ENCODE data around the gene LDLRAD3. TPM values are rescaled to one million over a fixed set of nuclear protein-coding genes. Genes with fewer than 3 reads are reported as not detected.

The LDLRAD3 gene
- total RNA-seq, 1 donor from 2014 or later = 10.2 TPM

GRCh38 chr11:36105743-36106581 lies 162.1 kb downstream of the LDLRAD3 start:
- no peak for DNase-seq (ENCODE audit: low read depth)
- no peak for TF ChIP-seq CTCF (IDR thresholded peaks at IDR 0.05; ENCODE audit: insufficient read depth, low read length, poor library complexity, severe bottlenecking)
- Histone ChIP-seq H3K27me3 (ENCODE audit: control insufficient read depth, insufficient read depth, low read length) (no peaks in the 10 kb centered on the region), H3K36me3 (ENCODE audit: control insufficient read depth, insufficient read depth, low read length) (no peaks in the 10 kb centered on the region), H3K4me3 (ENCODE audit: low read depth, low read length) (no peak overlapping the region)

- Histone ChIP-seq H3K36me3 (ENCODE audit: control insufficient read depth, insufficient read depth, low read length) (no peaks in the 10 kb centered on the region), H3K4me3 (ENCODE audit: low read depth, low read length) (no peak overlapping the region), H3K27me3 (ENCODE audit: control insufficient read depth, insufficient read depth, low read length) (no peaks in the 10 kb centered on the region)
- DNase-seq (ENCODE audit: low read depth) = no peak
- no peak for TF ChIP-seq CTCF (IDR thresholded peaks at IDR 0.05; ENCODE audit: insufficient read depth, low read length, poor library complexity, severe bottlenecking)
Measured at GRCh38 chr11:36107547-36107946, 163.7 kb downstream of the LDLRAD3 start.

GRCh38 chr11:36108881-36109589 lies 165.2 kb downstream of the LDLRAD3 start:
- no peaks in the 10 kb centered on the region for H3K27me3 ChIP-seq (ENCODE audit: control insufficient read depth, insufficient read depth, low read length)
- DNase-seq (ENCODE audit: low read depth) = no peak
- no peak for TF ChIP-seq CTCF (IDR thresholded peaks at IDR 0.05; ENCODE audit: insufficient read depth, low read length, poor library complexity, severe bottlenecking)
- no peak overlapping the region for H3K4me3 ChIP-seq (ENCODE audit: low read depth, low read length)
- no peaks in the 10 kb centered on the region for H3K36me3 ChIP-seq (ENCODE audit: control insufficient read depth, insufficient read depth, low read length)

GRCh38 chr11:36109590-36109849 lies 165.7 kb downstream of the LDLRAD3 start:
- Histone ChIP-seq H3K27me3 (ENCODE audit: control insufficient read depth, insufficient read depth, low read length) (no peaks in the 10 kb centered on the region), H3K36me3 (ENCODE audit: control insufficient read depth, insufficient read depth, low read length) (no peaks in the 10 kb centered on the region), H3K4me3 (ENCODE audit: low read depth, low read length) (no peak overlapping the region)
- no peak for TF ChIP-seq CTCF (IDR thresholded peaks at IDR 0.05; ENCODE audit: insufficient read depth, low read length, poor library complexity, severe bottlenecking)
- DNase-seq (ENCODE audit: low read depth) = no peak

- H3K36me3 ChIP-seq (ENCODE audit: control insufficient read depth, insufficient read depth, low read length) = no peaks in the 10 kb centered on the region
- no peak overlapping the region for H3K4me3 ChIP-seq (ENCODE audit: low read depth, low read length)
- H3K27me3 ChIP-seq (ENCODE audit: control insufficient read depth, insufficient read depth, low read length) = no peaks in the 10 kb centered on the region
- no peak for TF ChIP-seq CTCF (IDR thresholded peaks at IDR 0.05; ENCODE audit: insufficient read depth, low read length, poor library complexity, severe bottlenecking)
- DNase-seq (ENCODE audit: low read depth) = no peak
Measured at GRCh38 chr11:36109850-36110606, 166.2 kb downstream of the LDLRAD3 start.

Measured in kidney epithelial cell (primary cell).